ENCODE results near the gene DSC1.

DNA sequence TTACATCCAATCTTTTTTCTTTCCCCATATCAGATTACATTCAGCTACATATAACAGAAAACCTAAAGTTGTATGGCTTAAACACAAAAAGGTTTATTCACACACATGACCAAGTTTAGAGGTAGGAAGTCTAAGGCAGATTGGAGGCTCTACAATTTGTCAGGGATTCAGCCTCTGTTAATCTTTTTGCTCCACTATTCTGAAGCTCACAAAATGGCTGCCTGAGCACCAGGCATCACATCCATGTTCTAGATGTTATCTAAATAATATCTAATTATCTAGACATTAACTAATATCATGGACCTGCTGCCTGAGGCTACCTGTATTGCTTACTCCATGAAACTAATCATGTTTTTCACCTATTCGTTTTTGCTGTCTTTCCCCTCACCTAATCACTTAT, 36.8 kb downstream of the DSC1 start:
- TF ChIP-seq, protein P1, sequence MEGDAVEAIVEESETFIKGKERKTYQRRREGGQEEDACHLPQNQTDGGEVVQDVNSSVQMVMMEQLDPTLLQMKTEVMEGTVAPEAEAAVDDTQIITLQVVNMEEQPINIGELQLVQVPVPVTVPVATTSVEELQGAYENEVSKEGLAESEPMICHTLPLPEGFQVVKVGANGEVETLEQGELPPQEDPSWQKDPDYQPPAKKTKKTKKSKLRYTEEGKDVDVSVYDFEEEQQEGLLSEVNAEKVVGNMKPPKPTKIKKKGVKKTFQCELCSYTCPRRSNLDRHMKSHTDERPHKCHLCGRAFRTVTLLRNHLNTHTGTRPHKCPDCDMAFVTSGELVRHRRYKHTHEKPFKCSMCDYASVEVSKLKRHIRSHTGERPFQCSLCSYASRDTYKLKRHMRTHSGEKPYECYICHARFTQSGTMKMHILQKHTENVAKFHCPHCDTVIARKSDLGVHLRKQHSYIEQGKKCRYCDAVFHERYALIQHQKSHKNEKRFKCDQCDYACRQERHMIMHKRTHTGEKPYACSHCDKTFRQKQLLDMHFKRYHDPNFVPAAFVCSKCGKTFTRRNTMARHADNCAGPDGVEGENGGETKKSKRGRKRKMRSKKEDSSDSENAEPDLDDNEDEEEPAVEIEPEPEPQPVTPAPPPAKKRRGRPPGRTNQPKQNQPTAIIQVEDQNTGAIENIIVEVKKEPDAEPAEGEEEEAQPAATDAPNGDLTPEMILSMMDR (IDR thresholded peaks at IDR 0.05) = no peak
- TF ChIP-seq POLR2A (IDR thresholded peaks at IDR 0.05) = no peak

Data from adrenal gland (tissue), 5 donors.